K562 (cell line): Measurements from ENCODE around the gene LRRC3C. TPM values are rescaled to one million over a fixed set of nuclear protein-coding genes. Genes with fewer than 3 reads are reported as not detected.

Source experiments
- BCOR ChIP-seq: fragments of 450-650 bp; IDR thresholded peaks from 2 replicates; pipeline ENCODE4 v1.6.1; 2016
- BHLHE40 ChIP-seq: IDR thresholded peaks from 2 replicates; pipeline ENCODE4 v1.6.1; 2011; ENCODE audit warnings: low read length, improper control_type of control experiment
- CBFA2T3 ChIP-seq: fragments of 450-650 bp; IDR thresholded peaks from 2 replicates; pipeline ENCODE4 v1.6.1; 2017
- DIDO1 ChIP-seq: fragments of 450-650 bp; IDR thresholded peaks from 2 replicates; pipeline ENCODE4 v1.6.1; 2016; ENCODE audit warnings: low read depth, missing biosample characterization, missing genetic modification characterization
- HDAC2 ChIP-seq: fragments of 450-650 bp; IDR thresholded peaks from 2 replicates; pipeline ENCODE4 v1.6.1; 2016; ENCODE audit warnings: mild to moderate bottlenecking
- ILK ChIP-seq: fragments of 450-650 bp; IDR thresholded peaks from 2 replicates; pipeline ENCODE4 v1.6.1; 2016; ENCODE audit warnings: missing genetic modification characterization, low read depth, mild to moderate bottlenecking, missing compliant biosample characterization, moderate library complexity, borderline replicate concordance
- KDM1A ChIP-seq, 2 experiments: fragments of 450-650 bp; IDR thresholded peaks; 2 replicates each; pipeline ENCODE4 v1.6.1; 2016; ENCODE audit warnings: mild to moderate bottlenecking in 2 of 2
- MEIS2 ChIP-seq: fragments of 450-650 bp; IDR thresholded peaks from 2 replicates; pipeline ENCODE4 v1.6.1; 2014; ENCODE audit warnings: mild to moderate bottlenecking; ENCODE audit not compliant: partially characterized antibody
- NCOA2 ChIP-seq, 2 experiments: fragments of 450-650 bp; IDR thresholded peaks; 2 replicates each; pipeline ENCODE4 v1.6.1; 2018; ENCODE audit warnings: mild to moderate bottlenecking in 2 of 2, moderate library complexity in 1 of 2; ENCODE audit not compliant: partially characterized antibody in 2 of 2
- RBM25 ChIP-seq: fragments of 200-400 bp; formaldehyde crosslinking; IDR thresholded peaks from 2 replicates; pipeline ENCODE4 v1.6.1; 2018; ENCODE audit warnings: low read length, low read depth, moderate library complexity; ENCODE audit not compliant: severe bottlenecking
- SRSF7 ChIP-seq: fragments of 200-400 bp; formaldehyde crosslinking; optimal IDR thresholded peaks from 2 replicates; pipeline ENCODE3; 2017; ENCODE audit warnings: mild to moderate bottlenecking, low read depth, low read length
- ZEB2 ChIP-seq: fragments of 450-650 bp; IDR thresholded peaks from 2 replicates; pipeline ENCODE4 v1.6.1; 2016
- ZNF12 ChIP-seq: sonication (generic); formaldehyde crosslinking; IDR thresholded peaks from 2 replicates; pipeline ENCODE4 v1.4.0; 2020; ENCODE audit warnings: mild to moderate bottlenecking, missing genetic modification reagents
- ZNF140 ChIP-seq: fragments of 250-450 bp; sonication (Bioruptor Pico); IDR thresholded peaks from 2 replicates; pipeline ENCODE4 v1.8.0; 2021; ENCODE audit warnings: moderate library complexity, mild to moderate bottlenecking, inconsistent platforms
- ZNF77 ChIP-seq: fragments of 250-450 bp; sonication (Bioruptor Pico); IDR thresholded peaks from 2 replicates; pipeline ENCODE4 v1.5.0; 2020
- polyA plus RNA-seq, 8 experiments: library from polyadenylated mRNA; depleted of rRNA in 4 of 8; stranded (reverse) in 5 of 8; unstranded in 3 of 8; fragments of >200 nt; fragmentation: Nextera tagmentation in 2 of 8; fragmentation: Illumina TruSeq in 1 of 8; extraction: Ambion mirVana in 2 of 8; extraction: Trizol in 1 of 8; gene quantifications; 2 replicates each; pipeline versions ENCODE4 v1.2.1 to v1.2.3, GENCODE V29; 2011 to 2014; ENCODE audit warnings: inconsistent platforms in 1 of 8, missing spikeins in 1 of 8
- total RNA-seq, 7 experiments: library from RNA; depleted of rRNA in 6 of 7; stranded (reverse); fragments of >200 nt in 6 of 7; fragmentation: Illumina TruSeq in 2 of 7; extraction: Trizol in 2 of 7; gene quantifications; 2 replicates each; pipeline versions ENCODE4 v1.2.1 to v1.2.3, GENCODE V29; 2011 to 2021; ENCODE audit warnings: low replicate concordance in 1 of 7
- TF ChIP-seq, protein P1 (sequence below): fragments of 250-450 bp; sonication (Bioruptor Pico); IDR thresholded peaks from 2 replicates; pipeline ENCODE4 v1.8.0; 2022; ENCODE audit warnings: moderate library complexity, mild to moderate bottlenecking, inconsistent platforms
- TF ChIP-seq, protein P2 (sequence below), 2 experiments: IDR thresholded peaks; 2 replicates each; pipeline ENCODE4 v1.6.1; 2012; ENCODE audit warnings: improper control_type of control experiment in 2 of 2, low read depth in 2 of 2, low read length in 2 of 2, borderline replicate concordance in 1 of 2
- TF ChIP-seq, protein P3 (sequence below): sonication (generic); formaldehyde crosslinking; IDR thresholded peaks from 2 replicates; pipeline ENCODE4 v1.8.1; 2023; ENCODE audit warnings: mild to moderate bottlenecking, missing genetic modification reagents

Gene LRRC3C
- total and polyA plus RNA-seq, 9 of the 15 experiments (the other 6 are each of a cell fraction or from before 2014, with no cell fraction given) = not detected

DNA sequence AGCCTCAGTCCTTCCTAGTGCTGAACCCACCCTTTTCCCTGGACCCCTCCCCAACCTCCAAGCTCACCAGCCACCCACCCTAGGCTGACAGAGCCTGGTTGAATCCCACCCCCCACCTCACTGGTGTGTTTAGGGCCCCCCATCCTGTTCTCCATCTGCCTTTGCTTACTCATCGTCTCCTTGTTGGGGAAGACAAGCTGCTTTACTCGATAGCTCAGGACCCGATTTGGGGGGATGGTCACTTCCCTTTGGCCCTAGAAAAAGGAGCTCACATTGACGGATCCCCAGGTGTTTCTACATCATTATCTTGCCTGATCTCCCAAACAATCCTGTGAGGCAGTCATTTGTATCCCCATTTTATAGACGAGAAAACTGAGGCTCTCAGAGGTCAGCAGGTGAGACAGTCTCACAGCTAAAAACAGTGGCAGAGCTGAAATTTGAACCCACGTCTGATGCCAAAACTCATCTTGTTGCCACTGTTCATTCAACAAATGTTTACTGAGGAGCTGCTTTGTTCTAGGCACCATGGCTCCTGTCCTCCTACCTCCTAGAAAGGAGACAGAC lies 18.7 kb upstream of the LRRC3C start (continued):
- TF ChIP-seq ZNF12 (no peak), ZEB2 (no peak), MEIS2 (no peak), ZNF77 (CRISPR knock-in tag) (no peak), CBFA2T3 (peak; percentile 27; the same call in 1 of the 2 replicates), KDM1A (IDR thresholded peaks at IDR 0.05) (peak; percentile 52 to 75), DIDO1 (tag) (no peak), NCOA2 (IDR thresholded peaks at IDR 0.05; ENCODE audit: partially characterized antibody in 2 of 2) (no peak), BCOR (peak; percentile 80), RBM25 (peak; percentile 90), SRSF7 (no peak), BHLHE40 (no peak), HDAC2 (0 out of 2 replicates have a peak, but pooled peaks have one; percentile 22), ILK (tag) (no peak), ZNF140 (CRISPR knock-in tag) (no peak)
- TF ChIP-seq, protein P1, sequence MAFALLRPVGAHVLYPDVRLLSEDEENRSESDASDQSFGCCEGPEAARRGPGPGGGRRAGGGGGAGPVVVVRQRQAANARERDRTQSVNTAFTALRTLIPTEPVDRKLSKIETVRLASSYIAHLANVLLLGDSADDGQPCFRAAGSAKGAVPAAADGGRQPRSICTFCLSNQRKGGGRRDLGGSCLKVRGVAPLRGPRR (CRISPR knock-in tag) = no peak
- TF ChIP-seq, protein P2, sequence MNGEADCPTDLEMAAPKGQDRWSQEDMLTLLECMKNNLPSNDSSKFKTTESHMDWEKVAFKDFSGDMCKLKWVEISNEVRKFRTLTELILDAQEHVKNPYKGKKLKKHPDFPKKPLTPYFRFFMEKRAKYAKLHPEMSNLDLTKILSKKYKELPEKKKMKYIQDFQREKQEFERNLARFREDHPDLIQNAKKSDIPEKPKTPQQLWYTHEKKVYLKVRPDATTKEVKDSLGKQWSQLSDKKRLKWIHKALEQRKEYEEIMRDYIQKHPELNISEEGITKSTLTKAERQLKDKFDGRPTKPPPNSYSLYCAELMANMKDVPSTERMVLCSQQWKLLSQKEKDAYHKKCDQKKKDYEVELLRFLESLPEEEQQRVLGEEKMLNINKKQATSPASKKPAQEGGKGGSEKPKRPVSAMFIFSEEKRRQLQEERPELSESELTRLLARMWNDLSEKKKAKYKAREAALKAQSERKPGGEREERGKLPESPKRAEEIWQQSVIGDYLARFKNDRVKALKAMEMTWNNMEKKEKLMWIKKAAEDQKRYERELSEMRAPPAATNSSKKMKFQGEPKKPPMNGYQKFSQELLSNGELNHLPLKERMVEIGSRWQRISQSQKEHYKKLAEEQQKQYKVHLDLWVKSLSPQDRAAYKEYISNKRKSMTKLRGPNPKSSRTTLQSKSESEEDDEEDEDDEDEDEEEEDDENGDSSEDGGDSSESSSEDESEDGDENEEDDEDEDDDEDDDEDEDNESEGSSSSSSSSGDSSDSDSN (IDR thresholded peaks at IDR 0.05; ENCODE audit: borderline replicate concordance in 1 of 2, low read depth in 2 of 2, low read length in 2 of 2) = no peak
- TF ChIP-seq, protein P3, sequence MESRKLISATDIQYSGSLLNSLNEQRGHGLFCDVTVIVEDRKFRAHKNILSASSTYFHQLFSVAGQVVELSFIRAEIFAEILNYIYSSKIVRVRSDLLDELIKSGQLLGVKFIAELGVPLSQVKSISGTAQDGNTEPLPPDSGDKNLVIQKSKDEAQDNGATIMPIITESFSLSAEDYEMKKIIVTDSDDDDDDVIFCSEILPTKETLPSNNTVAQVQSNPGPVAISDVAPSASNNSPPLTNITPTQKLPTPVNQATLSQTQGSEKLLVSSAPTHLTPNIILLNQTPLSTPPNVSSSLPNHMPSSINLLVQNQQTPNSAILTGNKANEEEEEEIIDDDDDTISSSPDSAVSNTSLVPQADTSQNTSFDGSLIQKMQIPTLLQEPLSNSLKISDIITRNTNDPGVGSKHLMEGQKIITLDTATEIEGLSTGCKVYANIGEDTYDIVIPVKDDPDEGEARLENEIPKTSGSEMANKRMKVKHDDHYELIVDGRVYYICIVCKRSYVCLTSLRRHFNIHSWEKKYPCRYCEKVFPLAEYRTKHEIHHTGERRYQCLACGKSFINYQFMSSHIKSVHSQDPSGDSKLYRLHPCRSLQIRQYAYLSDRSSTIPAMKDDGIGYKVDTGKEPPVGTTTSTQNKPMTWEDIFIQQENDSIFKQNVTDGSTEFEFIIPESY = no peak
